Measurements from ENCODE around the gene CRHR1.
"Not testable (repeated sequence)": the region's sequence is repeated elsewhere in the genome, so short reads cannot be mapped to it uniquely, and the experiment has no call there.

CRHR1 gene

DNA sequence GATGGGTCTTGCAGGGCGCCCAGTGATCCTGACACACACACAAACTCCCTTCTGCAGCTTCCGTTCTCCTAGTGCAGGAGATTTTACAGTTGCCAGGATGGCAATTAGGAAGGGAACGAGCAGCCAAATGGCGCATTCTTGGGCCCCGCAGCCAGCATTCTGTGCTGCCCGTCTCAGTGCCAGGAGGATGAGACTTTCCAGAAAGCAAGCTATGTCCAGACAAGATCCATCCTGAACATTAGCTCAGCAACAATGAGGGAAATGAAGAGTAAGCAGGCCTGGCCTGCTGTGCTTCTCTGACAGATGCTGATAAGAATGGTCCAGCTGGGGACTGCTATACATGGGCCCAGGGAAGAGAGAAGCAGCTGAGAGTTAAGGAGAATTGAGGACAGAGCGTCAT is 77.0 kb downstream of the CRHR1 start:
- H3K4me3 ChIP-seq (replicated peaks; ENCODE audit: insufficient read depth, low read length) = no peak overlapping the region
- DNase-seq (ENCODE audit: low read depth in 1 of 2, low spot score in 1 of 2) = no peak
- TF ChIP-seq GABPA (IDR thresholded peaks at IDR 0.05; ENCODE audit: low read depth) (no peak), POLR2AphosphoS5 (IDR thresholded peaks at IDR 0.05; ENCODE audit: low read depth) (no peak), CTCF (IDR thresholded peaks at IDR 0.05; ENCODE audit: insufficient read depth, low read length) (no peak), SPI1 (IDR thresholded peaks at IDR 0.05; ENCODE audit: borderline replicate concordance, low read depth) (no peak)
- TF ChIP-seq, protein P1, sequence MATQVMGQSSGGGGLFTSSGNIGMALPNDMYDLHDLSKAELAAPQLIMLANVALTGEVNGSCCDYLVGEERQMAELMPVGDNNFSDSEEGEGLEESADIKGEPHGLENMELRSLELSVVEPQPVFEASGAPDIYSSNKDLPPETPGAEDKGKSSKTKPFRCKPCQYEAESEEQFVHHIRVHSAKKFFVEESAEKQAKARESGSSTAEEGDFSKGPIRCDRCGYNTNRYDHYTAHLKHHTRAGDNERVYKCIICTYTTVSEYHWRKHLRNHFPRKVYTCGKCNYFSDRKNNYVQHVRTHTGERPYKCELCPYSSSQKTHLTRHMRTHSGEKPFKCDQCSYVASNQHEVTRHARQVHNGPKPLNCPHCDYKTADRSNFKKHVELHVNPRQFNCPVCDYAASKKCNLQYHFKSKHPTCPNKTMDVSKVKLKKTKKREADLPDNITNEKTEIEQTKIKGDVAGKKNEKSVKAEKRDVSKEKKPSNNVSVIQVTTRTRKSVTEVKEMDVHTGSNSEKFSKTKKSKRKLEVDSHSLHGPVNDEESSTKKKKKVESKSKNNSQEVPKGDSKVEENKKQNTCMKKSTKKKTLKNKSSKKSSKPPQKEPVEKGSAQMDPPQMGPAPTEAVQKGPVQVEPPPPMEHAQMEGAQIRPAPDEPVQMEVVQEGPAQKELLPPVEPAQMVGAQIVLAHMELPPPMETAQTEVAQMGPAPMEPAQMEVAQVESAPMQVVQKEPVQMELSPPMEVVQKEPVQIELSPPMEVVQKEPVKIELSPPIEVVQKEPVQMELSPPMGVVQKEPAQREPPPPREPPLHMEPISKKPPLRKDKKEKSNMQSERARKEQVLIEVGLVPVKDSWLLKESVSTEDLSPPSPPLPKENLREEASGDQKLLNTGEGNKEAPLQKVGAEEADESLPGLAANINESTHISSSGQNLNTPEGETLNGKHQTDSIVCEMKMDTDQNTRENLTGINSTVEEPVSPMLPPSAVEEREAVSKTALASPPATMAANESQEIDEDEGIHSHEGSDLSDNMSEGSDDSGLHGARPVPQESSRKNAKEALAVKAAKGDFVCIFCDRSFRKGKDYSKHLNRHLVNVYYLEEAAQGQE (IDR thresholded peaks at IDR 0.05; ENCODE audit: insufficient replicate concordance, low read depth) = no peak
- no peak overlapping the region for H3K27ac ChIP-seq (replicated peaks)
- H3K27me3 ChIP-seq (ENCODE audit: insufficient read depth, poor library complexity, severe bottlenecking) = peaks cover 8% of the 10 kb centered on the region

DNA sequence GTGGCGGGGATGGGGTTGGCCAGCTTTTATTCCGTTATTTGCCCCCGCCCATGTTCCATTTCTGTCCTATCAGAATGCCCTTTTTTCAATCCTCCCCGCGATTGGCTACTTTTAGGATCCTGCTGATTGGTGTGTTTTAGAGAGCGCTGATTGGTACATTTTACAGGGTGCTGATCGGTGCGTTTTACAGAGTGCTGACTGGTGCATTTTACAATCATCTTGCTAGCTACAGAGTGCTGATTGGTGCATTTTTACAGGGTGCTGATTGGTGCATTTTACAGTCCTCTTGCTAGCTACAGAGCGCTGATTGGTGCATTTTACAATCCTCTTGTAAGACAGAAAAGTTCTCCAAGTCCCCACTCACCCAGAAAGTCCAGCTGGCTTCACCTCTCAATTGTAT is 78.0 kb downstream of the CRHR1 start:
- DNase-seq (ENCODE audit: low read depth in 1 of 2, low spot score in 1 of 2); H3K4me3 ChIP-seq (replicated peaks; ENCODE audit: insufficient read depth, low read length); H3K27ac ChIP-seq (replicated peaks); H3K27me3 ChIP-seq (ENCODE audit: insufficient read depth, poor library complexity, severe bottlenecking): not testable (repeated sequence)

DNA sequence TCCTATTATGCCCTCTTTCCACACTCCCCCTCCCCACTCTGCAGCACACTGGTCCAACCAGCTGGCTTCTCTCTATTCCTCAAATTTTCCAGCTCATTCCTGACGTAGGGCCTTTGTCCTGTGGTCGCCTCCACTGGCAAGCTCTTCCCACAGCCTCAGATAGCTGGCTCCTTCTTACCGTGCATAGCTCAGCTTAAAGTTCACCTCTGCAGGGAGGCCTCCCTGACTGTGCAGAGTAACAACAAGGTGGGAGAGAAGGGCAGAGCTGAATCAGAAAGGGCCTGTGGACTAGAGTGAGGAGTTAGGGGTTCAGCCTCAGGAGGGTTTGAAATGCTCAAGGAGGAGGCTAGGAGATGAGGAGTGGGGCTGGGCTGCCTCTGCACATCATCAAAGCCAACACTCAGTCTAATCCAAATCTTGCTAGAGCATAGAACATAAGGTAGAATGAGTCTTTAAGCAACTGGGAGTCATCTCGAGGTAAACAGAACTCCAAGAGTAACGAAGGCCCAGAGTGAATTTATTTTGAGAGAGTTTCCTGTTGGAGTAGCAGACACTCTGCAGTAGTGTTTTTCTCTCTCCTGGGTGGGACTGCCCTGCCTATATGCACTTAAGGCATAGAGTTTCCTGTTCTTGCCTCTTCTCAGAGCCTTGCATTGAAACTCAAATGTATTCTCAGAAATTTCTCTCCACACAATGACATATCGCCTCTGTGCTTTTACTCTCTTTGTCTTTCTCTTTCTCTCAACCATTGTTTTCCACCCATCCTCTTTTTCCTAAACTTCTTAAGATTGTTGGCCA is 79.9 kb downstream of the CRHR1 start:
- TF ChIP-seq POLR2AphosphoS5 (IDR thresholded peaks at IDR 0.05; ENCODE audit: low read depth) = no peak
- TF ChIP-seq, protein P1 (IDR thresholded peaks at IDR 0.05; ENCODE audit: insufficient replicate concordance, low read depth) = no peak
- TF ChIP-seq CTCF (IDR thresholded peaks at IDR 0.05; ENCODE audit: insufficient read depth, low read length) = no peak
- no peak for TF ChIP-seq GABPA (IDR thresholded peaks at IDR 0.05; ENCODE audit: low read depth)
- TF ChIP-seq SPI1 (IDR thresholded peaks at IDR 0.05; ENCODE audit: borderline replicate concordance, low read depth) = no peak
- Histone ChIP-seq H3K4me3 (replicated peaks; ENCODE audit: insufficient read depth, low read length) (no peak overlapping the region), H3K27me3 (ENCODE audit: insufficient read depth, poor library complexity, severe bottlenecking) (peaks cover 8% of the 10 kb centered on the region), H3K27ac (replicated peaks) (no peak overlapping the region)
- DNase-seq (ENCODE audit: low read depth in 1 of 2, low spot score in 1 of 2) = no peak

DNA sequence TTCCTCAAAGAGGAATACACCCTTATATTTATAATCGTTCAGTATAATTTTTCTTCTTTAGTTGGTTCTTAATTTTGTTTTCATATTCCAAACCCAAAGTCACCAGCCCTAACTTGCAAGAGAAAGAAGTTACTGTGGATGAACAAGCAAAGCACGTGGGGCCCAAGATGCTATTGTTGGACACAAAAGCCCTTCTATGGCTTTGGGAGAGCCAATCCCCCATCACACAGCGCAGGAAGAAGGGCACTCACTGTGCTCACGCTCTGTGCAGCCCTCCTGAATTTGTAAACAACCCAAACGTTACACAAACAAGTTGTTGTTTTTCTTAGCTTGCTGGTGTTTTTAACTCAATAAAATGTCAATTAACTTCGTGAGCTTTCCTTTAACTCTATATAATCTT is 83.1 kb downstream of the CRHR1 start:
- TF ChIP-seq SPI1 (IDR thresholded peaks at IDR 0.05; ENCODE audit: borderline replicate concordance, low read depth) (no peak), POLR2AphosphoS5 (IDR thresholded peaks at IDR 0.05; ENCODE audit: low read depth) (no peak), GABPA (IDR thresholded peaks at IDR 0.05; ENCODE audit: low read depth) (no peak), CTCF (IDR thresholded peaks at IDR 0.05; ENCODE audit: insufficient read depth, low read length) (no peak)
- TF ChIP-seq, protein P1 (IDR thresholded peaks at IDR 0.05; ENCODE audit: insufficient replicate concordance, low read depth) = no peak
- no peak overlapping the region for H3K27ac ChIP-seq (replicated peaks)
- peaks cover 6% of the 10 kb centered on the region for H3K27me3 ChIP-seq (ENCODE audit: insufficient read depth, poor library complexity, severe bottlenecking)
- DNase-seq (ENCODE audit: low read depth in 1 of 2, low spot score in 1 of 2) = no peak
- H3K4me3 ChIP-seq (replicated peaks; ENCODE audit: insufficient read depth, low read length) = no peak overlapping the region

All from HL-60 (cell line).